Upper lobe of left lung (tissue), 6 donors: Measurements from ENCODE around the gene CNTNAP2. TPM values are rescaled to one million over a fixed set of nuclear protein-coding genes. Genes with fewer than 3 reads are reported as not detected.

Experiments used
- ATAC-seq, 2 donors: fragments of 200-7000 bp; cut with Tn5 transposase; one replicate each; pipeline ENCODE4 v1.9.1; 2022; ENCODE audit warnings: mild to moderate bottlenecking in 2 of 2, moderate library complexity in 2 of 2; ENCODE audit not compliant: low FRiP score in 2 of 2
- DNase-seq, 2 donors: peaks; one replicate each; pipeline ENCODE4 v3.0.0-alpha.2; 2019 to 2020
- H3K27ac ChIP-seq, 4 donors: fragments of 200-600 bp; sonication (generic); one replicate each; pipeline ENCODE4 v1.5.1; 2016 to 2019
- H3K27me3 ChIP-seq, 4 donors: fragments of 200-600 bp; sonication (generic); one replicate each; pipeline ENCODE4 v1.5.1; 2017 to 2019
- H3K36me3 ChIP-seq, 4 donors: fragments of 200-600 bp; sonication (generic); one replicate each; pipeline ENCODE4 v1.5.1; 2016 to 2019
- H3K4me1 ChIP-seq, 4 donors: fragments of 200-600 bp; sonication (generic); one replicate each; pipeline ENCODE4 v1.5.1; 2018 to 2019
- H3K4me3 ChIP-seq, 4 donors: fragments of 200-600 bp; sonication (generic); one replicate each; pipeline ENCODE4 v1.5.1; 2017 to 2019; ENCODE audit warnings: mild to moderate bottlenecking in 2 of 4, moderate library complexity in 1 of 4
- H3K9me3 ChIP-seq, 4 donors: fragments of 200-600 bp; sonication (generic); one replicate each; pipeline ENCODE4 v1.5.1; 2018 to 2019
- CTCF ChIP-seq, 6 experiments: fragments of 450-650 bp in 4 of 6; fragments of 200-600 bp in 2 of 6; sonication (generic) in 2 of 6; IDR thresholded peaks; one replicate each; pipeline ENCODE4 v1.5.1; 2016 to 2019; ENCODE audit warnings: antibody characterized with exemption in 6 of 6
- EP300 ChIP-seq, 4 donors: sonication (generic); formaldehyde crosslinking; IDR thresholded peaks; one replicate each; pipeline ENCODE4 v1.5.1; 2017; ENCODE audit warnings: antibody characterized with exemption in 4 of 4, control low read depth in 2 of 4
- POLR2A ChIP-seq, 4 donors: fragments of 450-650 bp; IDR thresholded peaks; one replicate each; pipeline ENCODE4 v1.5.1; 2016 to 2017; ENCODE audit warnings: antibody characterized with exemption in 4 of 4, mild to moderate bottlenecking in 2 of 4
- POLR2AphosphoS5 ChIP-seq, 2 donors: sonication (generic); formaldehyde crosslinking; IDR thresholded peaks; one replicate each; pipeline ENCODE4 v1.5.1; 2017; ENCODE audit warnings: antibody characterized with exemption in 2 of 2
- WGBS, 2 donors: methylation state at CpG; one replicate each; pipeline ENCODE4 v1.1.5; 2017 to 2018; 5-methylcytosine and 5-hydroxymethylcytosine counted together
- total RNA-seq, 6 donors: library from RNA; depleted of rRNA in 4 of 6; stranded (reverse); fragments of >200 nt in 4 of 6; gene quantifications; one replicate each; pipeline versions ENCODE4 v1.1.0 to v1.2.1, GENCODE V29; 2016 to 2021
- donor health status: DM: no; HTN: no; CAD: no; lungs with moderate emphysema.
- donor health status: DM: no; HTN: yes; CAD: no; lungs with severe emphysema.

CNTNAP2 gene
- total RNA-seq, 6 donors from 2014 or later, result 0.06 to 1.0 (median 0.37) TPM

GRCh38 chr7:147015999-147016398 lies 899.4 kb downstream of the CNTNAP2 start:
- Histone ChIP-seq H3K27ac (no peak overlapping the region), H3K4me3 (no peak overlapping the region), H3K4me1 (no peaks in the 10 kb centered on the region), H3K27me3 (no peaks in the 10 kb centered on the region), H3K9me3 (no peaks in the 10 kb centered on the region), H3K36me3 (no peaks in the 10 kb centered on the region)
- 79 to 82% methylated on average over 5 of the region's 5 CpGs for WGBS, 2 donors
- TF ChIP-seq CTCF (IDR thresholded peaks at IDR 0.05) (no peak), POLR2AphosphoS5 (IDR thresholded peaks at IDR 0.05) (no peak), EP300 (IDR thresholded peaks at IDR 0.05) (no peak), POLR2A (IDR thresholded peaks at IDR 0.05) (no peak)
- DNase-seq (no peak), ATAC-seq (no peak)

- H3K27ac ChIP-seq, result no peak overlapping the region
- no peaks in the 10 kb centered on the region for H3K36me3 ChIP-seq
- no peaks in the 10 kb centered on the region for H3K9me3 ChIP-seq
- H3K27me3 ChIP-seq, result no peaks in the 10 kb centered on the region
- TF ChIP-seq POLR2AphosphoS5 (IDR thresholded peaks at IDR 0.05) (no peak), POLR2A (IDR thresholded peaks at IDR 0.05) (no peak), CTCF (IDR thresholded peaks at IDR 0.05) (no peak), EP300 (IDR thresholded peaks at IDR 0.05) (no peak)
- WGBS, 2 donors, result 72 to 87% methylated on average over 2 of the region's 2 CpGs
- no peak overlapping the region for H3K4me3 ChIP-seq
- DNase-seq (no peak), ATAC-seq (no peak)
- no peaks in the 10 kb centered on the region for H3K4me1 ChIP-seq
Measured at GRCh38 chr7:147022056-147022455, 905.5 kb downstream of the CNTNAP2 start.

GRCh38 chr7:147023440-147023839 lies 906.8 kb downstream of the CNTNAP2 start:
- Histone ChIP-seq H3K4me1 (no peaks in the 10 kb centered on the region), H3K27ac (no peak overlapping the region), H3K36me3 (no peaks in the 10 kb centered on the region), H3K4me3 (no peak overlapping the region), H3K27me3 (no peaks in the 10 kb centered on the region), H3K9me3 (no peaks in the 10 kb centered on the region)
- ATAC-seq (no peak), DNase-seq (no peak)
- no peak for TF ChIP-seq POLR2A (IDR thresholded peaks at IDR 0.05)
- no peak for TF ChIP-seq CTCF (IDR thresholded peaks at IDR 0.05)
- no peak for TF ChIP-seq EP300 (IDR thresholded peaks at IDR 0.05)
- no peak for TF ChIP-seq POLR2AphosphoS5 (IDR thresholded peaks at IDR 0.05)

- no peaks in the 10 kb centered on the region for H3K36me3 ChIP-seq
- no peak overlapping the region for H3K4me3 ChIP-seq
- 69 to 79% methylated on average over 1 of the region's 1 CpG for WGBS, 2 donors
- DNase-seq, result no peak
- H3K9me3 ChIP-seq, result no peaks in the 10 kb centered on the region
- no peak for ATAC-seq
- no peak overlapping the region for H3K27ac ChIP-seq
- H3K27me3 ChIP-seq, result no peaks in the 10 kb centered on the region
- TF ChIP-seq EP300 (IDR thresholded peaks at IDR 0.05), result no peak
- TF ChIP-seq POLR2A (IDR thresholded peaks at IDR 0.05), result no peak
- no peak for TF ChIP-seq POLR2AphosphoS5 (IDR thresholded peaks at IDR 0.05)
- no peak for TF ChIP-seq CTCF (IDR thresholded peaks at IDR 0.05)
- no peaks in the 10 kb centered on the region for H3K4me1 ChIP-seq
Measured at GRCh38 chr7:147029953-147030352, 913.4 kb downstream of the CNTNAP2 start.

GRCh38 chr7:147033641-147034040 lies 917.0 kb downstream of the CNTNAP2 start:
- no peaks in the 10 kb centered on the region for H3K36me3 ChIP-seq
- 66 to 77% methylated on average over 1 of the region's 1 CpG for WGBS, 2 donors
- no peak for DNase-seq
- TF ChIP-seq POLR2AphosphoS5 (IDR thresholded peaks at IDR 0.05) (no peak), POLR2A (IDR thresholded peaks at IDR 0.05) (no peak), CTCF (IDR thresholded peaks at IDR 0.05) (no peak), EP300 (IDR thresholded peaks at IDR 0.05) (no peak)
- H3K9me3 ChIP-seq, result no peaks in the 10 kb centered on the region
- H3K27ac ChIP-seq, result no peak overlapping the region
- ATAC-seq, result no peak
- no peak overlapping the region for H3K4me3 ChIP-seq
- H3K4me1 ChIP-seq, result no peaks in the 10 kb centered on the region
- H3K27me3 ChIP-seq, result no peaks in the 10 kb centered on the region
